Stimulated activated naive CD4-positive, alpha-beta T cell (primary cell): ENCODE data around the gene ERICH3.
"Not testable (repeated sequence)": the region's sequence is repeated elsewhere in the genome, so short reads cannot be mapped to it uniquely, and the experiment has no call there.

ENCODE experiments used
- DNase-seq, 6 experiments: peaks; one replicate each; lab custom pipeline; 2025; lab: John Stamatoyannopoulos, UW

The ERICH3 gene

DNA sequence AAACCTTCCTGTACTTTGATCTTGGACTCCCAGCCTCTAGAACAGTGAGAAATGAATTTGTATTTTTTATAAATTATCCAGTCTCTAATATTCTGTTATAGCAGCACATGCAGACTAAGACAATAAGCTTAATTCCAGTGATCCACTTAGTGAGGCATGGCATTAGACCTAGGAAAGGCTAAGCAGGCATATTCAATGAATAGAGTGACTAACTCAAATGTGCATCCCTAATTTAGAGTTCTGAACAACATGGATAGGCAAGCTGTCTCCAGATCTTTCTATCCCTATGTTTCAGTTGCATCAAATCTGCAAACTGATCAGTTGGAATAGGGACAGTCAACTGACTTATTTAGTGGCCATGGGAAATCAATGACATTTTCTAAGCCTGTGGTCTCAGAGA lies 4.3 kb upstream of the ERICH3 start:
- no peak for DNase-seq

DNA sequence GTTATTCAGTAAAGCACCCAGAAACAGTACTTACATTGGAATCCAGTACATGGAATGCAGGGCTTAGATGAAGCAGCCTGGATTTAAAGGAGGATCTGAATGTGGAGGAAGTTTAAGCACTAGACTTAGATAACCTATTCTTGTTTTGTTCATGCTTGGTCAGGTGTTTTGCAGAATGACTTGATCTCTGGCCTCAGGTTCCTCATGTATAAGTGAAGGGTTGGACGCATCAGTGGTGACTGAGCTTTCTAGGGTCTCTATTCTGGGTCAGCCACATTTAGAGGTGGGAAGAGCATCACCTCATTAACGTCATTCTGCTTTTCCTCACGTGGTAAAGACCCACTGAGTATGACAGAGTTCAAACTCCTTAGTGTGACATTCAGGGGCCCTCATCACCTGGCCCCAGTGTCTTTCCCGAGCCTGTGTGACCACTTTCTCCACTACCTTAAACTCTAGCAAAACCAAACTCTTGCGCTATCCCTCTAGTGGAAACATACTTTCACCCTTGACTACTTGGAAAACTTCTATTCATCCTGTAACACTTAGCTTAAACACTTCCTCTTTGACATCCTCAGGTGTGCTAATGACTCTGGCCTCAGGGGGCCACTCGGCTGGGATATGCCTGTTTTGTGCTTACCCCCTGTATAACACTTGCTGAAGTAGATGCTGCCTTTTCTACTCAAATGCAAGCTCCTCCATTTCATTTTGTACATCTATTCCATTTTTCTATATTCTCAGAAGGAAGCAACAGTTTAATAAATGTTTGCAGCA lies 871 bp upstream of the ERICH3 start:
- DNase-seq = no peak

- not testable (repeated sequence) for DNase-seq
Observed at GRCh38 chr1:74670866-74671265, 2.7 kb downstream of the ERICH3 start.

GRCh38 chr1:74654708-74655107 lies 18.9 kb downstream of the ERICH3 start:
- no peak for DNase-seq

GRCh38 chr1:74652711-74653139 lies 20.9 kb downstream of the ERICH3 start:
- DNase-seq = no peak

DNA sequence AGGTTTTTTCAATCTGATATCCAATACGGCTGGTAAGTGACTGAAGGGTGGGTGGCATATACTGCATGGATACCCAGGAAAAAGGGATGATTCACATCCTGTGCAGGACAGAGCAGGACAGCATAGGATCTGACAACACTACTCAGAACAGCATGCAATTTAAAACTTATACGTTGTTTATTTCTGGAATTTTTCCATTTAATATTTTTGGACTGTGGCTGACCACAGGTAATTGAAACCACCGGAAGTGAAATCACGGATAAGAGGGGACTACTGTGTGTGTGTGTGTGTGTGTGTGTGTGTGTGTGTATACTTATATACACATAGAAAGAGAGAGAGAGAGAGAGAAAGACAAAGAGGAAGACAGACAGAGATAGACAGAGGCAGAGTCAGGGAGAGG lies 23.0 kb downstream of the ERICH3 start:
- DNase-seq = no peak

DNA sequence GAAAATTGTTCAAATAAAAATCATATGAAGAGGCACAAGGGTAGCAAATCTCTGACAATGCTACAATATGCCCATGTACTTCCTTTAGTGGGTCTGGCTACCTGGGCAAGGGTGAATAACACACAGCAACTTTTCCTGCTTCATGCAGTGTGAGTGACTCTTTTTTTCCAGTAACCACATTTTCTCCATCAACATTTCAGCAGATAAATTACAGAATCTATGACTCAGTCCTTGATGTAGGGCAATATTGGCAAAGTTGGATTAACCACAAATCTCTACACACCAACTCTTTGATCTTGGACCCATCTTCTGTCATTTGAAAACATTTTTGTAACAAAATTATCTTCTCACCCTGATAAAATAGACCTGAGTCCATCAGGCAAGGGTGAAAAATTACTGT lies 31.7 kb downstream of the ERICH3 start:
- DNase-seq = no peak

- no peak for DNase-seq
Observed at GRCh38 chr1:74641161-74641560, 32.4 kb downstream of the ERICH3 start.

DNA sequence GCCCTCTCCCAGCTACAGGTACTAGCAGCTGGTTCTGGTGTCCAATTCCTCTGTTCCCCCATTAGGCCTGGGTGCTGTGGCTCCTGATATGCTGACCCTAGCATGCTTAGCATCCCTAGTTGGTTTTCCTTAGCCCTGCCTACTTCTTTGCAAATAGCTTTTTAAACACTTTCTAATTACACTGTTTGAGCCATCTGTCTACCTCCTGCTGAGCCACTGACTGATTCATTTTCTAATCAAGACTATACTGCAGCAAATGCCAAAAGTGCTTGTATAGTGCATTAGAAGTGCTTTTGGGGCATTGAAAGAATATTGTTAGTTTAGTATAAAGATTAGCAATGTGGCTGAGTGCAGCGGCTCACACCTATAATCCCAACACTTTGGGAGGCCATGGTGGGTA lies 36.3 kb downstream of the ERICH3 start:
- no peak for DNase-seq

GRCh38 chr1:74629283-74629682 lies 44.3 kb downstream of the ERICH3 start:
- DNase-seq = no peak

- no peak for DNase-seq
Observed at GRCh38 chr1:74623716-74624115, 49.9 kb downstream of the ERICH3 start.

DNA sequence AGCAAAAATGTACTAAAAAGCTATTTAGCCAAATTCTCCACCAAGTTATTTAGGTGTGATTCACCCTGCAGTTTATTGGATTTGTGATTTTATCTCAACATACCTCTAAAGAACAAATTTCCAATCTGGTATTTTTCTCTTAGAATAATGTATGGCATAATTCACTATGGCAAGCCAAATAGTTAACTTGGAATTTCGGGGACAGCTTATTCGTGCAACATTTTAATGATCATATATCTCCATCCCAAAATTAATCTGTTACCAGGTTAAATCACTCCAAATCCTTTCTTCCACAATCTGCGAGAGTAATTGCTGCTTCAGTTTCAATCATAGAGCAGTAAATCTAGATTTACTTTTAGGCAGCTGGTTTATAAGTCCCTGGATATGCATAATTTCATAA lies 53.4 kb downstream of the ERICH3 start:
- no peak for DNase-seq

- DNase-seq = no peak
Observed at GRCh38 chr1:74618974-74619373, 54.6 kb downstream of the ERICH3 start.

DNA sequence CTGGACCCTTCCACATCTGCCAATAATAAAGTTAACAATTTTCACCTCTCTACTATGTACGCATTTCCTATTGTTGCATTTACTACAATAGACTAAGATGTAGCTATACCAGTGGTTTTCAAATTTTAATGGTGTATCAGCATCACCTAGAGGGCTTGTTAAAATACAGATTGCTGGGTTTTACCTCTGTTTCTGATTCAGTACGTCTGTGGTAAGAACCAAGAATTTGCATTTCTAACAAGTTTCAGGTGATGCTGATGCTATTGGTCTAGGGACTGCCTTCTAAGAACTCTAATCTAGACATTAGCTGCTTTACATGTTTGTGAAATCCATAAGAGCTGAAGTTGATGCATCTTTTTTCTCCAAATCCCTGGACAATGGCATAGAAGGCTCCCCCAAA lies 59.7 kb downstream of the ERICH3 start:
- no peak for DNase-seq

- no peak for DNase-seq
Observed at GRCh38 chr1:74611887-74612286, 61.7 kb downstream of the ERICH3 start.

DNA sequence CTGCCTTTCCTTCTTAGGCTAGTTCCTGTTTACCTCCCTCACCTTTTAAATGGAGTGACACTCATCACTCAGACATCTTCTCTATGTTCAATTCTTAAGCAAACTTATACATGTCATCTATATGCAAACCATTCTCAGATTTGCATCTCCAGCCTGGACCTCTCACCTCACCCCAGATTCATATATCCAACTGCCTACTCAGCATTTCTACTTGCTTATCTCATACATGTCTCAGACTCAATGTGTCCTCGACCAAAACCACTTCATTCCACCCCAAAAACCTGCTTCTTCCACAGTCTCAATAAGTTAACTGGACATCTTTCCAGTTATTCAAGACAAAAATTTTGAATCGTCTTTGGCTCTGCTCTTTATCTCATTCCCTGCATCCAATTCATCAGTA lies 62.6 kb downstream of the ERICH3 start:
- DNase-seq = no peak

DNA sequence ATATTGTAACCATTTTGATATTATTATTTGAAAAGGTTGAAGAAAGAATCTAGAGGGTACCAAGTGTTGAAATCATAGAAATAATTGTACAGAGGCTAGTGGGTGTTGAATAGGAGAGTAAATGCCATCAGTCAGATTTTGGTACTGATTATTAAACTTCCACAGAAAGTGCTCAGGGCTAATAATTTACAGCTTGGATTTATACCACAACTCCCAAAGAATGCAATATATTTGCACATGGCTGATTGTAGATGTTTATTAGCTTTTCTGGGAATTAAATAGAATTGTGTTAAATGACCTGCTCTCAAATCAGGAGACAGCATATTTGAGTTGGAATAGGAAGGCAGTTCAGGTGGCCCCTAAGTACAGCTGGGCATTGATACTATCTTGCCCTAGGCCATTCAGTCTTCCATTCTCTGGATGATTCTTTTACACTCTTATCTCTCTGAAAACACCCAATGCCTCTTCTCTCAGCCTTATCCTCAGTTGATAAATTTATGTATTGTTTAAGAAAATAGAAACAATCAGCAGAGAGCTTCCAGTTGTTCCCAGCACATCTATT lies 63.7 kb downstream of the ERICH3 start:
- no peak for DNase-seq

GRCh38 chr1:74596717-74597116 lies 76.9 kb downstream of the ERICH3 start:
- DNase-seq = no peak

DNA sequence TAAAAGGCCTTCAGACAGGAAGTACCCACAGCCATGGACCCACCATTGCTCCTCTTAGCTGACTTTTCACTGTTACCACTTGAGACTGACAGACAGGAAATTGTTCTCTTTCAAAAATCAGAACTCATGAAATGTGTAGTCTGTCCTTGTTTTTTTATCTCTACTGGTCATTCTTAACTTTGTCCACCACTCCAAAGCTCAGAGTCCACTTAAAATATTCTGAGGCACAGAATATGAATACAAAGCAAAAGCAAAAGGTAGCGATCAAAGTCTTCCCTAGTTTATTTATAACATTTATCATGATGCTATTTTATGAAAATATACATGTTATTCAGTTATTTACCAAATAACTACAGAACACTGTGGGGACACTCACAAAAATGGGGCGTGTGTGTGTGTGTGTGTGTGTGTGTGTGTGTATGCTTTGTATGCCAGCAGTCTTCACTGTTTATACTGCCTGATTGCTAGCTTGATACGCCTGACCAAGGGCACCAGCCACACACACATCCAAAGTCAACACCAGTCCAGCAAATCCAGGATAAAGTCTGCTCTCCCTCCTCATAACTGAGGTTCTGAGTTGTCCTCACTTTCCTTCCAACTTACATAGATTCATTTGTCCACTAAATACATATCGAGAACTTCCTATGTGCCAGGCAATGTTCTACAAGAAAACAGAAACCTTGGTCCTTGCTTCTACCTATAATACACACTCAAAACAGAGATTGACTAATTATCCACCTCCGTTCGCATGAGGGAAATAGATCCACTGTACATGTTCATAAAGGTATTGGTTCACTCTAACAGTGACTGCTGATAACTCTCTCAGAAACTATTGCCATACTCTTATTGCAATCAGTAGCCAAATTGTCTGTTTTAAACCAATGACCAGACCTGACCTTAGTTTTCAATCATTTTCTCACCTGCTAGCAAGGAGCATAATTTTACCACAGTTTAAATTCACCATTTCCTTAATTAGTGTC lies 79.4 kb downstream of the ERICH3 start:
- no peak for DNase-seq

GRCh38 chr1:74592580-74593355 lies 80.8 kb downstream of the ERICH3 start:
- no peak for DNase-seq

GRCh38 chr1:74591949-74592348 lies 81.6 kb downstream of the ERICH3 start:
- no peak for DNase-seq

GRCh38 chr1:74590288-74590687 lies 83.3 kb downstream of the ERICH3 start:
- DNase-seq = no peak
